ENCODE results near the gene SPEM1.

- TF ChIP-seq CTCF (IDR thresholded peaks at IDR 0.05): no peak
- TF ChIP-seq POLR2A (IDR thresholded peaks at IDR 0.05): no peak
Observed at GRCh38 chr17:7441266-7441665, 21.1 kb downstream of the SPEM1 start.

All from tibial nerve (tissue), 3 donors.